Kidney (tissue), 14 donors: Measurements from ENCODE around the gene SLC38A9. TPM values are rescaled to one million over a fixed set of nuclear protein-coding genes. Genes with fewer than 3 reads are reported as not detected.

Experiments
- DNase-seq, 5 donors: peaks; one replicate each; pipeline ENCODE4 v3.0.0-alpha.2; 2013 to 2020
- FAIRE-seq: peaks from 2 replicates; lab custom pipeline; 2012; peaks lifted over from hg19 to GRCh38; lab: Jason Lieb, UNC
- H3K27ac ChIP-seq, 2 donors: one replicate each; pipeline ENCODE4 v1.7.0; 2013; ENCODE audit warnings: low read depth in 2 of 2, low read length in 2 of 2, inconsistent platforms in 1 of 2
- H3K27me3 ChIP-seq: one replicate; pipeline ENCODE4 v1.7.1; 2013; ENCODE audit warnings: low read length, inconsistent platforms; ENCODE audit not compliant: control insufficient read depth, insufficient read depth
- H3K36me3 ChIP-seq, 3 donors: one replicate each; pipeline versions ENCODE4 v1.7.0 to v1.7.1; 2013; ENCODE audit warnings: low read length in 3 of 3, control low read depth in 1 of 3, inconsistent platforms in 1 of 3; ENCODE audit not compliant: insufficient read depth in 3 of 3, control insufficient read depth in 2 of 3
- H3K4me1 ChIP-seq, 3 donors: one replicate each; pipeline versions ENCODE4 v1.7.0 to v1.7.1; 2013; ENCODE audit warnings: low read length in 3 of 3, inconsistent platforms in 1 of 3, low read depth in 1 of 3; ENCODE audit not compliant: control insufficient read depth in 2 of 3, insufficient read depth in 2 of 3
- H3K4me3 ChIP-seq, 3 donors: one replicate each; pipeline versions ENCODE4 v1.7.0 to v1.8.1; 2013; ENCODE audit warnings: low read length in 3 of 3, control low read depth in 1 of 3, inconsistent platforms in 1 of 3
- H3K9ac ChIP-seq, 3 donors: one replicate each; pipeline versions ENCODE4 v1.7.0 to v1.7.1; 2013; ENCODE audit warnings: low read length in 3 of 3, control low read depth in 1 of 3, inconsistent platforms in 1 of 3
- H3K9me3 ChIP-seq, 3 donors: one replicate each; pipeline versions ENCODE4 v1.7.0 to v1.7.1; 2013; ENCODE audit warnings: low read length in 3 of 3, control low read depth in 1 of 3, inconsistent platforms in 1 of 3; ENCODE audit not compliant: control insufficient read depth in 2 of 3, insufficient read depth in 1 of 3
- CTCF ChIP-seq: IDR thresholded peaks from 3 replicates; pipeline ENCODE4 v1.5.1; 2012; ENCODE audit warnings: mild to moderate bottlenecking, moderate library complexity, borderline replicate concordance; ENCODE audit not compliant: insufficient read depth; ENCODE audit errors: extremely low read depth
- intact Hi-C: fragments of 100-400 bp; cut with DNase I; formaldehyde crosslinking; loops from one replicate; pipeline ENCODE4 v1.11.1; 2022
- polyA plus RNA-seq: library from polyadenylated mRNA; stranded (reverse); fragments of 350-450 nt; fragmentation: Illumina TruSeq; extraction: RNeasy Lipid Tissue Mini Kit (QIAGEN cat#74804); gene quantifications from one replicate; pipeline ENCODE4 v1.2.3, GENCODE V29; 2014; ENCODE audit warnings: low read depth, low replicate concordance; ENCODE audit not compliant: insufficient read depth
- total RNA-seq: library from RNA; stranded (reverse); fragmentation: NEBNext Ultra II Directional; extraction: Animal tissue kit (Norgen Biotek cat#: 25700); gene quantifications from one replicate; pipeline ENCODE4 v1.2.1, GENCODE V29; 2021
- donor health status: control.
- donor health status: control.
- donor health status: control.
- donor health status: control.
- donor health status: control.
- donor health status: DM: yes; HTN: yes; CAD: no.
- donor health status: Normal renal cell carcinoma (clear cell type).

Gene SLC38A9
- total and polyA plus RNA-seq, 2 donors from 2014 or later, result 5.8 to 24.8 TPM

DNA sequence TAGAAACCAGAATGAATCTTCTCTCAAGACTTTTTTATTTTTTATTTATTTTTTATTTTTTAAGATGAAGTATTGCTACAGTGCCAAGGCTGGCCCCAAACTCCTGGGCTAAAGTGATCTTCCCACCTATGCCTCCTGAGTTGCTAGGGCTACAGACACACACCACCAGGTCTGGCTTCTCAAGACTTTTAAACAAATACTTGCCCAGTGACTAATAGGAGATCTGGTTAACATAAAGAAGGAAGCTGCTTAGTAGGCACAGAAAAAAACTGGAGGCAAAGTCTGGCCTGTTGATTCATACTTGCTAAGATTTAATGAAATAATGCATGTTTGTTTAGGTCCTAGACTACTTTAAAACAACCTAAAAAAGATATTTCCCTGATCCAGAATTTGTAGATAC is 43.8 kb downstream of the SLC38A9 start:
- intact Hi-C loops, result no loop called here
- Histone ChIP-seq H3K4me3 (no peak overlapping the region), H3K9me3 (no peaks in the 10 kb centered on the region), H3K27me3 (no peaks in the 10 kb centered on the region), H3K9ac (no peak overlapping the region), H3K4me1 (no peaks in the 10 kb centered on the region), H3K36me3 (no peaks in the 10 kb centered on the region), H3K27ac (no peak overlapping the region)
- no peak for DNase-seq
- FAIRE-seq, result no peak
- TF ChIP-seq CTCF, result no peak

DNA sequence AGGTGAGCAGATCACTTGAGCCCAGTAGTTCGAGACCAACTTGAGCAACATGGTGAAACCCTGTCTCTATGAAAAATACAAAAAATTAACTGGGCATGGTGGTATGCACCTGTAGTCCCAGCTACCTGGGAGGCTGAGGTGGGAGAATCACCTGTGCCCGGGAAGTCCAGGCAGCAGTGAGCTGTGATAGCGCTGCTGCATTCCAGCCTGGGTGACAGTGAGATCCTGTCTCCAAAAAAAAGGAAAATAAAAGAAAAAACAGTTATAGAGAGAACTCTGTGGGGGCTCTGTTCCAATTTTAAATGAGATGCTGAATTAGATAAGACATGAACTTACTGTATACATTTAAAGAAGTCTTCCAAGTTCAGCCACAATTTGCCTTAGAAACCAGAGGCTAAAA is 44.2 kb downstream of the SLC38A9 start:
- no peak for FAIRE-seq
- no peak overlapping the region for H3K27ac ChIP-seq
- intact Hi-C loops, result no loop called here
- TF ChIP-seq CTCF, result no peak
- H3K9me3 ChIP-seq, result no peaks in the 10 kb centered on the region
- H3K27me3 ChIP-seq, result no peaks in the 10 kb centered on the region
- H3K4me3 ChIP-seq, result no peak overlapping the region
- no peaks in the 10 kb centered on the region for H3K4me1 ChIP-seq
- H3K36me3 ChIP-seq, result no peaks in the 10 kb centered on the region
- no peak for DNase-seq
- no peak overlapping the region for H3K9ac ChIP-seq

GRCh38 chr5:55665065-55665464 is 47.1 kb downstream of the SLC38A9 start:
- Histone ChIP-seq H3K27me3 (no peaks in the 10 kb centered on the region), H3K27ac (no peak overlapping the region), H3K4me1 (no peaks in the 10 kb centered on the region), H3K36me3 (no peaks in the 10 kb centered on the region), H3K4me3 (no peak overlapping the region), H3K9me3 (no peaks in the 10 kb centered on the region), H3K9ac (no peak overlapping the region)
- DNase-seq (no peak), FAIRE-seq (no peak)
- no peak for TF ChIP-seq CTCF
- intact Hi-C loops, result no loop called here

- Histone ChIP-seq H3K36me3 (no peaks in the 10 kb centered on the region), H3K27ac (no peak overlapping the region), H3K4me1 (no peaks in the 10 kb centered on the region), H3K9me3 (no peaks in the 10 kb centered on the region), H3K9ac (no peak overlapping the region), H3K27me3 (no peaks in the 10 kb centered on the region), H3K4me3 (no peak overlapping the region)
- TF ChIP-seq CTCF, result no peak
- FAIRE-seq (no peak), DNase-seq (no peak)
- intact Hi-C loops, result no loop called here
Measured at GRCh38 chr5:55657443-55657842, 54.7 kb downstream of the SLC38A9 start.
